IMR-90 (cell line): Measurements from ENCODE around the gene IGBP1. TPM values are rescaled to one million over a fixed set of nuclear protein-coding genes. Genes with fewer than 3 reads are reported as not detected.
A peak's percentile ranks its signal among the peaks of the same experiment; 100 is the strongest.

Source experiments
- ATAC-seq: fragments of 200-7000 bp; cut with Tn5 transposase; 2 replicates; pipeline ENCODE4 v1.9.1; 2020; ENCODE audit warnings: low read depth, mild to moderate bottlenecking, moderate library complexity
- BruUV-seq: library from RNA; stranded (reverse); fragments of 400-500 nt; replicated peaks from 2 replicates; lab custom pipeline; 2021; lab: Mats Ljungman, UMichigan
- CTCF ChIA-PET: fragments of 300-600 bp; formaldehyde crosslinking; extraction: SDS; loops from one replicate; lab custom pipeline; 2021; ENCODE audit warnings: antibody characterized with exemption; lab: Yijun Ruan, JAX
- POLR2A ChIA-PET: fragments of 300-600 bp; sonication (Branson Sonifier 250); formaldehyde crosslinking; loops from one replicate; lab custom pipeline; 2022; ENCODE audit warnings: antibody characterized with exemption; ENCODE audit not compliant: unreplicated experiment; lab: Charles Lee
- DNase-seq: peaks from one replicate; pipeline ENCODE4 v3.0.0; 2013
- H2AFZ ChIP-seq: replicated peaks from 2 replicates; pipeline ENCODE3; 2013; ENCODE audit warnings: low read length, mild to moderate bottlenecking; ENCODE audit not compliant: poor library complexity
- H2AK5ac ChIP-seq: 2 replicates; pipeline ENCODE4 v1.6.1; 2013; ENCODE audit warnings: low read depth, low read length, inconsistent platforms
- H2AK9ac ChIP-seq: replicated peaks from 2 replicates; pipeline ENCODE3; 2013; ENCODE audit warnings: mild to moderate bottlenecking, low read depth, low read length, moderate library complexity; ENCODE audit not compliant: poor library complexity
- H2BK120ac ChIP-seq: 2 replicates; pipeline ENCODE4 v1.6.1; 2013; ENCODE audit warnings: low read depth, low read length, inconsistent platforms
- H2BK15ac ChIP-seq: 3 replicates; pipeline ENCODE4 v1.6.1; 2013; ENCODE audit warnings: low read depth, low read length, inconsistent platforms
- H2BK20ac ChIP-seq: 2 replicates; pipeline ENCODE4 v1.6.1; 2013; ENCODE audit warnings: low read depth, mild to moderate bottlenecking, inconsistent platforms, low read length, moderate library complexity
- H2BK5ac ChIP-seq: 2 replicates; pipeline ENCODE4 v1.6.1; 2013; ENCODE audit warnings: mild to moderate bottlenecking, low read depth, low read length, inconsistent platforms; ENCODE audit not compliant: poor library complexity, severe bottlenecking
- H3K14ac ChIP-seq: replicated peaks from 2 replicates; pipeline ENCODE4 v1.6.1; 2013; ENCODE audit warnings: low read depth, low read length, inconsistent platforms
- H3K18ac ChIP-seq: 2 replicates; pipeline ENCODE4 v1.6.1; 2013; ENCODE audit warnings: low read depth, low read length, control low read depth
- H3K23ac ChIP-seq: 2 replicates; pipeline ENCODE4 v1.6.1; 2013; ENCODE audit warnings: low read depth, low read length, inconsistent platforms
- H3K27ac ChIP-seq: 2 replicates; pipeline ENCODE4 v1.5.1; 2013; ENCODE audit warnings: mild to moderate bottlenecking, control low read depth, low read length; ENCODE audit not compliant: insufficient read depth
- H3K27me3 ChIP-seq: 2 replicates; pipeline ENCODE4 v1.6.1; 2013; ENCODE audit warnings: low read length; ENCODE audit not compliant: control insufficient read depth, insufficient read depth
- H3K36me3 ChIP-seq: 2 replicates; pipeline ENCODE4 v1.6.1; 2013; ENCODE audit warnings: low read length, mixed read lengths; ENCODE audit not compliant: control insufficient read depth, insufficient read depth
- H3K4ac ChIP-seq: 2 replicates; pipeline ENCODE4 v1.6.1; 2013; ENCODE audit warnings: low read depth, low read length, inconsistent platforms
- H3K4me1 ChIP-seq: 2 replicates; pipeline ENCODE4 v1.6.1; 2013; ENCODE audit warnings: low read length, mixed read lengths; ENCODE audit not compliant: control insufficient read depth, insufficient read depth
- H3K4me2 ChIP-seq: 2 replicates; pipeline ENCODE4 v1.6.1; 2013; ENCODE audit warnings: low read depth, mild to moderate bottlenecking, control low read depth, low read length, moderate library complexity
- H3K4me3 ChIP-seq: 2 replicates; pipeline ENCODE4 v1.5.1; 2013; ENCODE audit warnings: low read depth, mild to moderate bottlenecking, control low read depth, low read length, moderate library complexity; ENCODE audit not compliant: insufficient read depth
- H3K56ac ChIP-seq: 2 replicates; pipeline ENCODE4 v1.6.1; 2013; ENCODE audit warnings: low read length, inconsistent platforms; ENCODE audit not compliant: insufficient read depth; ENCODE audit errors: extremely low read depth
- H3K79me1 ChIP-seq, 2 experiments: 2 replicates each; pipeline ENCODE4 v1.6.1; 2013; ENCODE audit warnings: low read length in 2 of 2, inconsistent platforms in 1 of 2, low read depth in 1 of 2
- H3K9ac ChIP-seq: 2 replicates; pipeline ENCODE4 v1.6.1; 2013; ENCODE audit warnings: low read depth, low read length, control low read depth
- H3K9me1 ChIP-seq: 2 replicates; pipeline ENCODE4 v1.6.1; 2013; ENCODE audit warnings: low read length, inconsistent platforms; ENCODE audit not compliant: insufficient read depth
- H3K9me3 ChIP-seq: 2 replicates; pipeline ENCODE4 v1.6.1; 2013; ENCODE audit warnings: low read length; ENCODE audit not compliant: control insufficient read depth, insufficient read depth
- H4K20me1 ChIP-seq: 2 replicates; pipeline ENCODE4 v1.6.1; 2013; ENCODE audit warnings: low read length, inconsistent platforms; ENCODE audit not compliant: insufficient read depth
- H4K5ac ChIP-seq: 2 replicates; pipeline ENCODE4 v1.6.1; 2013; ENCODE audit warnings: mild to moderate bottlenecking, low read depth, low read length, control low read depth
- H4K8ac ChIP-seq, 2 experiments: 2 replicates each; pipeline ENCODE4 v1.6.1; 2013; ENCODE audit warnings: low read depth in 2 of 2, low read length in 2 of 2, control low read depth in 1 of 2, inconsistent platforms in 1 of 2
- H4K91ac ChIP-seq: 2 replicates; pipeline ENCODE4 v1.6.1; 2013; ENCODE audit warnings: low read depth, low read length, inconsistent platforms; ENCODE audit not compliant: insufficient read depth
- BHLHE40 ChIP-seq: fragments of 150-350 bp; IDR thresholded peaks from 2 replicates; pipeline ENCODE4 v1.6.1; 2016; ENCODE audit warnings: mild to moderate bottlenecking, low read depth, low read length
- CEBPB ChIP-seq: IDR thresholded peaks from 2 replicates; pipeline ENCODE4 v1.6.1; 2012; ENCODE audit warnings: low read depth, low read length, improper control_type of control experiment
- CHD1 ChIP-seq: IDR thresholded peaks from 2 replicates; pipeline ENCODE4 v1.6.1; 2012; ENCODE audit warnings: low read depth, low read length, improper control_type of control experiment
- CTCF ChIP-seq: conservative IDR thresholded peaks from 2 replicates; pipeline ENCODE4 v1.5.1; 2012; ENCODE audit warnings: mild to moderate bottlenecking, low read depth, low read length, improper control_type of control experiment
- FOS ChIP-seq: fragments of 150-350 bp; IDR thresholded peaks from 2 replicates; pipeline ENCODE4 v1.6.1; 2016; ENCODE audit warnings: low read depth, low read length
- MAFK ChIP-seq: IDR thresholded peaks from 2 replicates; pipeline ENCODE4 v1.6.1; 2012; ENCODE audit warnings: low read depth, low read length, improper control_type of control experiment
- MAZ ChIP-seq: IDR thresholded peaks from 2 replicates; pipeline ENCODE4 v1.6.1; 2012; ENCODE audit warnings: low read depth, mild to moderate bottlenecking, low read length, improper control_type of control experiment, moderate library complexity, borderline replicate concordance
- MXI1 ChIP-seq: IDR thresholded peaks from 2 replicates; pipeline ENCODE4 v1.6.1; 2012; ENCODE audit warnings: low read depth, mild to moderate bottlenecking, low read length, moderate library complexity, borderline replicate concordance
- NFE2L2 ChIP-seq: fragments of 150-350 bp; IDR thresholded peaks from 2 replicates; pipeline ENCODE4 v1.6.1; 2016; ENCODE audit warnings: low read depth, mild to moderate bottlenecking, low read length
- POLR2A ChIP-seq: IDR thresholded peaks from 2 replicates; pipeline ENCODE4 v1.6.1; 2012; ENCODE audit warnings: mild to moderate bottlenecking, low read depth, low read length
- RAD21 ChIP-seq: IDR thresholded peaks from 2 replicates; pipeline ENCODE4 v1.6.1; 2012; ENCODE audit warnings: low read length, improper control_type of control experiment
- RCOR1 ChIP-seq: IDR thresholded peaks from 2 replicates; pipeline ENCODE4 v1.6.1; 2012; ENCODE audit warnings: mild to moderate bottlenecking, low read length, improper control_type of control experiment; ENCODE audit not compliant: insufficient replicate concordance
- SMC3 ChIP-seq: fragments of 150-350 bp; IDR thresholded peaks from 2 replicates; pipeline ENCODE4 v1.6.1; 2016; ENCODE audit warnings: low read depth, mild to moderate bottlenecking, antibody characterized with exemption, low read length, moderate library complexity
- USF2 ChIP-seq: fragments of 150-350 bp; IDR thresholded peaks from 2 replicates; pipeline ENCODE4 v1.6.1; 2017; ENCODE audit warnings: mild to moderate bottlenecking, antibody characterized with exemption, low read length, low read depth
- dilution Hi-C: fragments of 300-500 bp; cut with HindIII; formaldehyde crosslinking; loops from one replicate; pipeline ENCODE4 v1.14.3; 2018; ENCODE audit warnings: low sequenced_read_pairs; ENCODE audit not compliant: unreplicated experiment
- in situ Hi-C: fragments of 300-500 bp; cut with MboI; formaldehyde crosslinking; loops from 3 replicates; pipeline ENCODE4 v1.14.3; 2019; ENCODE audit warnings: low sequenced_read_pairs, inconsistent platforms, mixed read lengths
- intact Hi-C: fragments of 100-400 bp; cut with micrococcal nuclease; formaldehyde crosslinking; loops from 2 replicates; pipeline ENCODE4 v1.10.0; 2022
- polyA plus RNA-seq, 3 experiments: library from polyadenylated mRNA; depleted of rRNA; stranded (reverse); fragments of >200 nt; gene quantifications; 2 replicates each; pipeline ENCODE4 v1.2.3, GENCODE V29; 2012; ENCODE audit warnings: low replicate concordance in 1 of 3
- total RNA-seq: library from RNA; depleted of rRNA; stranded (reverse); fragments of >200 nt; gene quantifications from 2 replicates; pipeline ENCODE4 v1.2.3, GENCODE V29; 2012

The IGBP1 gene
- total and polyA plus RNA-seq, 2 of the 4 experiments (the other 2 are of a cell fraction), result 51.8 to 87.1 TPM

- H3K14ac ChIP-seq, result no peak overlapping the region
- no peaks in the 10 kb centered on the region for H3K79me1 ChIP-seq
- no peak overlapping the region for H3K23ac ChIP-seq
- no peak overlapping the region for H3K4me3 ChIP-seq
- intact Hi-C loops, result no loop called here
- H3K4me1 ChIP-seq, result no peaks in the 10 kb centered on the region
- dilution Hi-C loops, result no loop called here
- BruUV-seq, result no TSS peak
- in situ Hi-C loops, result no loop called here
- peaks cover 4% of the 10 kb centered on the region for H3K27me3 ChIP-seq
- ChIA-PET CTCF (no interaction called here), POLR2A (no interaction called here)
- no peak overlapping the region for H2AFZ ChIP-seq
- DNase-seq, result peak; percentile 4
- H3K4me2 ChIP-seq, result no peak overlapping the region
- no peak overlapping the region for H3K27ac ChIP-seq
- H4K8ac ChIP-seq, result no peak overlapping the region
- no peaks in the 10 kb centered on the region for H3K9me3 ChIP-seq
- no peaks in the 10 kb centered on the region for H3K36me3 ChIP-seq
- no peak overlapping the region for H3K56ac ChIP-seq
- no peak overlapping the region for H2BK20ac ChIP-seq
- H2BK15ac ChIP-seq, result no peak overlapping the region
- H4K5ac ChIP-seq, result no peak overlapping the region
- no peak overlapping the region for H3K18ac ChIP-seq
- no peak overlapping the region for H3K9ac ChIP-seq
- TF ChIP-seq MAFK (no peak), USF2 (no peak), MAZ (no peak), MXI1 (no peak), SMC3 (no peak), NFE2L2 (no peak), FOS (no peak), RCOR1 (no peak), CEBPB (no peak), RAD21 (no peak), CHD1 (no peak), BHLHE40 (no peak), CTCF (no peak), POLR2A (no peak)
- no peaks in the 10 kb centered on the region for H4K20me1 ChIP-seq
- H3K4ac ChIP-seq, result no peak overlapping the region
- H4K91ac ChIP-seq, result no peak overlapping the region
- no peak for ATAC-seq
- no peak overlapping the region for H2BK5ac ChIP-seq
- H2BK120ac ChIP-seq, result no peak overlapping the region
- H2AK9ac ChIP-seq, result no peak overlapping the region
- H3K9me1 ChIP-seq, result no peaks in the 10 kb centered on the region
- no peak overlapping the region for H2AK5ac ChIP-seq
Observed at GRCh38 chrX:70208479-70208878, 75.2 kb downstream of the IGBP1 start.
